Measurements from ENCODE around the gene ZNF592.
"Not testable (repeated sequence)": the region's sequence is repeated elsewhere in the genome, so short reads cannot be mapped to it uniquely, and the experiment has no call there.

DNA sequence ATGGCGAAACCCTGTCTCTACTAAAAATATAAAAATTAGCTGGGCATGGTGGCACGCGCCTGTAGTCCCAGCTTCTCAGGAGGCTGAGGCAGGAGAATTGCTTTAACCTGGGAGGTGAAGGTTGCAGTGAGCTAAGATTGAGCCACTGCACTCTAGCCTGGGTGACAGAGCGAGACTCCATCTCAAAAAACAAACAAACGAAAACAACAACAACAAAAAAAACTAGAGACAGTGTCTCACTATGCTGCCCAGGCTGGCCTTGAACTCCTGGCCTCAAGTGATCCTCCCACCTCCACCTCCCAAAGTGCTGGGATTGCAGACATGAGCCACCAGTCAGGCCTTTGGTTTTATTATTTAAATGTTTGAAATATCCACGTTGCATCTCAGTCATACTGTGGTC lies 3.3 kb downstream of the ZNF592 start:
- not testable (repeated sequence) for TF ChIP-seq POLR2A, CTCF (IDR thresholded peaks at IDR 0.05)
